Heart right ventricle (tissue), 16 donors: ENCODE results near the gene AUTS2. TPM values are rescaled to one million over a fixed set of nuclear protein-coding genes. Genes with fewer than 3 reads are reported as not detected.

ENCODE experiments used
- ATAC-seq, 8 donors: fragments of 200-7000 bp; cut with Tn5 transposase; one replicate each; pipeline ENCODE4 v1.9.1; 2020; ENCODE audit warnings: mild to moderate bottlenecking in 8 of 8, moderate library complexity in 8 of 8, moderate number of reproducible peaks in 1 of 8
- DNase-seq, 2 donors: peaks; one replicate each; pipeline ENCODE4 v3.0.0-alpha.2; 2020
- H3K27ac ChIP-seq, 10 donors: fragments of 200-600 bp; sonication (generic) in 2 of 10; one replicate each; pipeline versions ENCODE4 v1.5.0 to v1.8.0; 2020 to 2022; ENCODE audit warnings: mild to moderate bottlenecking in 3 of 10
- H3K27me3 ChIP-seq, 7 donors: fragments of 200-600 bp; one replicate each; pipeline ENCODE4 v1.8.0; 2021 to 2022; ENCODE audit warnings: mild to moderate bottlenecking in 2 of 7
- H3K36me3 ChIP-seq, 9 donors: fragments of 200-600 bp; sonication (generic) in 1 of 9; one replicate each; pipeline versions ENCODE4 v1.5.0 to v1.8.0; 2020 to 2022; ENCODE audit warnings: mild to moderate bottlenecking in 2 of 9
- H3K4me1 ChIP-seq, 9 donors: fragments of 200-600 bp; sonication (generic) in 1 of 9; one replicate each; pipeline versions ENCODE4 v1.5.0 to v1.8.0; 2020 to 2022; ENCODE audit warnings: mild to moderate bottlenecking in 4 of 9
- H3K4me3 ChIP-seq, 10 donors: fragments of 200-600 bp; sonication (generic) in 2 of 10; one replicate each; pipeline versions ENCODE4 v1.5.0 to v1.8.0; 2020 to 2022; ENCODE audit warnings: mild to moderate bottlenecking in 7 of 10, moderate library complexity in 2 of 10
- H3K9me3 ChIP-seq, 11 donors: fragments of 200-600 bp in 10 of 11; sonication (generic) in 2 of 11; one replicate each; pipeline versions ENCODE4 v1.5.0 to v1.8.0; 2013 to 2022; ENCODE audit warnings: mild to moderate bottlenecking in 2 of 11, control low read depth in 1 of 11, moderate library complexity in 1 of 11
- WGBS, 2 donors: extraction: QIAGEN DNeasy Blood & Tissue Kit; methylation state at CpG; one replicate each; pipeline ENCODE4 v1.1.7; 2013; ENCODE audit warnings: inconsistent platforms in 1 of 2; 5-methylcytosine and 5-hydroxymethylcytosine counted together
- intact Hi-C, 10 donors: fragments of 100-400 bp; cut with DNase I; formaldehyde crosslinking; loops; one replicate each; pipeline versions ENCODE4 v1.11.1 to v1.14.2; 2022
- polyA plus RNA-seq, 2 donors: library from polyadenylated mRNA; stranded (reverse); fragments of 200-250 nt; gene quantifications; one replicate each; pipeline ENCODE4 v1.2.3, GENCODE V29; 2013
- total RNA-seq, 10 donors: library from RNA; stranded (reverse); fragmentation: NEBNext Ultra II Directional in 3 of 10; extraction: Animal tissue kit (Norgen Biotek cat#: 25700) in 3 of 10; gene quantifications; one replicate each; pipeline versions ENCODE4 v1.2.1 to v1.2.4, GENCODE V29; 2021 to 2023
- TF ChIP-seq, protein P1 (sequence below), 9 donors: fragments of 200-600 bp; sonication (generic) in 2 of 9; IDR thresholded peaks; one replicate each; pipeline versions ENCODE4 v1.5.0 to v1.8.0; 2021 to 2022; ENCODE audit warnings: antibody characterized with exemption in 9 of 9, mild to moderate bottlenecking in 5 of 9, moderate library complexity in 1 of 9
- donor health status: Arrhythmogenic right ventricular cardiomyopathy.
- donor health status: ischemic (EF 13 %, LVEDD 7.1; RV severe dilation, severe dysfunction).
- donor health status: healthy with polysubstance abuse.
- donor health status: DM: no; HTN: yes; CAD: no.
- donor health status: DM: no; HTN: no; CAD: no.
- donor health status: ischemic (EF 25% LVEDD 6.9; RV normal size, moderate dysfunction).
- donor health status: ischemic (EF 25% LVEDD 5.7; RV mildly dilated, moderate dysfunction).
- donor health status: healthy.
- donor health status: DM: yes; HTN: yes; CAD: no.
- donor health status: Ischemic cardiomyopathy.
- donor health status: ischemic (EF 35%, LVEDD 5.7; RV mildly dilated, moderate dysfunction).
- donor health status: nonischemic (EF 11% LVEDD 7.7; RV severe dilation, severe dysfunction).
- donor health status: DM: yes; HTN: yes; CAD: no.
- donor health status: PGD.
- donor health status: ischemic (EF 29% LVEDD 5.4; RV normal size, mild dysfunction).
- donor health status: nonischemic (EF 23%, LVEDD 6.1; RV moderate dilation, normal function).

Gene AUTS2
- total and polyA plus RNA-seq, 12 donors = 1.6 to 11.2 (median 7.3) TPM

- no peaks in the 10 kb centered on the region for H3K36me3 ChIP-seq
- ATAC-seq (peak in 1 of 8 donors; percentile 42), DNase-seq (no peak)
- TF ChIP-seq, protein P1, sequence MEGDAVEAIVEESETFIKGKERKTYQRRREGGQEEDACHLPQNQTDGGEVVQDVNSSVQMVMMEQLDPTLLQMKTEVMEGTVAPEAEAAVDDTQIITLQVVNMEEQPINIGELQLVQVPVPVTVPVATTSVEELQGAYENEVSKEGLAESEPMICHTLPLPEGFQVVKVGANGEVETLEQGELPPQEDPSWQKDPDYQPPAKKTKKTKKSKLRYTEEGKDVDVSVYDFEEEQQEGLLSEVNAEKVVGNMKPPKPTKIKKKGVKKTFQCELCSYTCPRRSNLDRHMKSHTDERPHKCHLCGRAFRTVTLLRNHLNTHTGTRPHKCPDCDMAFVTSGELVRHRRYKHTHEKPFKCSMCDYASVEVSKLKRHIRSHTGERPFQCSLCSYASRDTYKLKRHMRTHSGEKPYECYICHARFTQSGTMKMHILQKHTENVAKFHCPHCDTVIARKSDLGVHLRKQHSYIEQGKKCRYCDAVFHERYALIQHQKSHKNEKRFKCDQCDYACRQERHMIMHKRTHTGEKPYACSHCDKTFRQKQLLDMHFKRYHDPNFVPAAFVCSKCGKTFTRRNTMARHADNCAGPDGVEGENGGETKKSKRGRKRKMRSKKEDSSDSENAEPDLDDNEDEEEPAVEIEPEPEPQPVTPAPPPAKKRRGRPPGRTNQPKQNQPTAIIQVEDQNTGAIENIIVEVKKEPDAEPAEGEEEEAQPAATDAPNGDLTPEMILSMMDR (IDR thresholded peaks at IDR 0.05) = no peak
- H3K4me1 ChIP-seq = no peaks in the 10 kb centered on the region
- H3K9me3 ChIP-seq = no peaks in the 10 kb centered on the region
- H3K4me3 ChIP-seq = no peak overlapping the region
- intact Hi-C loops = no loop called here
- peaks cover 0 to 6% (median 0%) of the 10 kb centered on the region in 7 donors for H3K27me3 ChIP-seq
- no peak overlapping the region for H3K27ac ChIP-seq
Observed at GRCh38 chr7:69577221-69577620, 21.1 kb upstream of the AUTS2 start.

- intact Hi-C loops = no loop called here
Observed at GRCh38 chr7:69585169-69585568, 13.1 kb upstream of the AUTS2 start.

GRCh38 chr7:69586321-69586720 lies 12.0 kb upstream of the AUTS2 start:
- no peaks in the 10 kb centered on the region for H3K36me3 ChIP-seq
- peaks cover 0 to 7% (median 0%) of the 10 kb centered on the region in 11 donors for H3K9me3 ChIP-seq
- TF ChIP-seq, protein P1 (IDR thresholded peaks at IDR 0.05) = no peak
- peaks cover 0 to 9% (median 0%) of the 10 kb centered on the region in 7 donors for H3K27me3 ChIP-seq
- 90 to 95% methylated on average over 3 of the region's 3 CpGs for WGBS, 2 donors
- DNase-seq (no peak), ATAC-seq (no peak)
- intact Hi-C loops = no loop called here
- H3K27ac ChIP-seq = no peak overlapping the region
- no peak overlapping the region for H3K4me3 ChIP-seq
- H3K4me1 ChIP-seq = no peaks in the 10 kb centered on the region

More at GRCh38 chr7:69585169-69585568, 13.1 kb upstream of the AUTS2 start:
- no peaks in the 10 kb centered on the region for H3K36me3 ChIP-seq
- DNase-seq (no peak), ATAC-seq (no peak)
- TF ChIP-seq, protein P1 (IDR thresholded peaks at IDR 0.05) = no peak
- H3K4me1 ChIP-seq = no peaks in the 10 kb centered on the region
- no peak overlapping the region for H3K4me3 ChIP-seq
- no peaks in the 10 kb centered on the region for H3K9me3 ChIP-seq
- 100% methylated on average over 1 of the region's 1 CpG for WGBS, 2 donors
- no peak overlapping the region for H3K27ac ChIP-seq
- H3K27me3 ChIP-seq = peaks cover 0 to 10% (median 0%) of the 10 kb centered on the region in 7 donors

- Histone ChIP-seq H3K9me3 (peaks cover 0 to 9% (median 0%) of the 10 kb centered on the region in 11 donors), H3K4me1 (no peaks in the 10 kb centered on the region), H3K4me3 (no peak overlapping the region), H3K27me3 (peaks cover 0 to 9% (median 0%) of the 10 kb centered on the region in 7 donors), H3K27ac (no peak overlapping the region), H3K36me3 (no peaks in the 10 kb centered on the region)
- no peak for DNase-seq
- TF ChIP-seq, protein P1 (IDR thresholded peaks at IDR 0.05) = no peak
- ATAC-seq = no peak
- WGBS, 2 donors = 64 to 67% methylated on average over 5 of the region's 5 CpGs
- intact Hi-C loops = no loop called here
Observed at GRCh38 chr7:69588773-69589172, 9.5 kb upstream of the AUTS2 start.
